Measurements from ENCODE around the gene NMT2. TPM values are rescaled to one million over a fixed set of nuclear protein-coding genes. Genes with fewer than 3 reads are reported as not detected.

The NMT2 gene
- total RNA-seq, 1 donor from 2014 or later, result 13.7 TPM

- Mint-ChIP-seq H3K36me3 (ENCODE audit: low read depth) (peaks cover 19% of the 10 kb centered on the region), H3K27me3 (ENCODE audit: low read depth) (no peaks in the 10 kb centered on the region), H3K4me1 (ENCODE audit: low read depth) (peaks cover 19% of the 10 kb centered on the region), H3K4me3 (ENCODE audit: unreplicated experiment) (no peak overlapping the region), H3K27ac (ENCODE audit: unreplicated experiment) (no peak overlapping the region), H3K9me3 (ENCODE audit: low read depth) (no peaks in the 10 kb centered on the region)
- DNase-seq (ENCODE audit: low spot score), result no peak
- TF ChIP-seq CTCF (IDR thresholded peaks at IDR 0.05), result no peak
Observed at GRCh38 chr10:15124190-15124589, 44.3 kb downstream of the NMT2 start.

GRCh38 chr10:15123749-15124184, 44.7 kb downstream of the NMT2 start:
- Mint-ChIP-seq H3K27me3 (ENCODE audit: low read depth) (no peaks in the 10 kb centered on the region), H3K4me3 (ENCODE audit: unreplicated experiment) (no peak overlapping the region), H3K36me3 (ENCODE audit: low read depth) (peaks cover 23% of the 10 kb centered on the region), H3K27ac (ENCODE audit: unreplicated experiment) (no peak overlapping the region), H3K9me3 (ENCODE audit: low read depth) (no peaks in the 10 kb centered on the region), H3K4me1 (ENCODE audit: low read depth) (peaks cover 19% of the 10 kb centered on the region)
- TF ChIP-seq CTCF (IDR thresholded peaks at IDR 0.05), result no peak
- no peak for DNase-seq (ENCODE audit: low spot score)

- DNase-seq (ENCODE audit: low spot score), result no peak
- Mint-ChIP-seq H3K27ac (ENCODE audit: unreplicated experiment) (no peak overlapping the region), H3K9me3 (ENCODE audit: low read depth) (no peaks in the 10 kb centered on the region), H3K4me3 (ENCODE audit: unreplicated experiment) (no peak overlapping the region), H3K27me3 (ENCODE audit: low read depth) (no peaks in the 10 kb centered on the region), H3K4me1 (ENCODE audit: low read depth) (peaks cover 19% of the 10 kb centered on the region), H3K36me3 (ENCODE audit: low read depth) (peaks cover 22% of the 10 kb centered on the region)
- TF ChIP-seq CTCF (IDR thresholded peaks at IDR 0.05), result no peak
Observed at GRCh38 chr10:15122477-15123030, 45.9 kb downstream of the NMT2 start.

- TF ChIP-seq CTCF (IDR thresholded peaks at IDR 0.05), result no peak
- H3K9me3 Mint-ChIP-seq (ENCODE audit: low read depth), result no peaks in the 10 kb centered on the region
- no peak for DNase-seq (ENCODE audit: low spot score)
- no peak overlapping the region for H3K4me3 Mint-ChIP-seq (ENCODE audit: unreplicated experiment)
- H3K27ac Mint-ChIP-seq (ENCODE audit: unreplicated experiment), result no peak overlapping the region
- peaks cover 19% of the 10 kb centered on the region for H3K4me1 Mint-ChIP-seq (ENCODE audit: low read depth)
- H3K27me3 Mint-ChIP-seq (ENCODE audit: low read depth), result no peaks in the 10 kb centered on the region
- H3K36me3 Mint-ChIP-seq (ENCODE audit: low read depth), result peaks cover 22% of the 10 kb centered on the region
Observed at GRCh38 chr10:15121707-15122106, 46.8 kb downstream of the NMT2 start.

GRCh38 chr10:15120523-15120922, 48.0 kb downstream of the NMT2 start:
- no peak overlapping the region for H3K4me3 Mint-ChIP-seq (ENCODE audit: unreplicated experiment)
- no peak for TF ChIP-seq CTCF (IDR thresholded peaks at IDR 0.05)
- no peaks in the 10 kb centered on the region for H3K27me3 Mint-ChIP-seq (ENCODE audit: low read depth)
- peaks cover 17% of the 10 kb centered on the region for H3K36me3 Mint-ChIP-seq (ENCODE audit: low read depth)
- H3K4me1 Mint-ChIP-seq (ENCODE audit: low read depth), result peaks cover 19% of the 10 kb centered on the region
- DNase-seq (ENCODE audit: low spot score), result no peak
- no peak overlapping the region for H3K27ac Mint-ChIP-seq (ENCODE audit: unreplicated experiment)
- no peaks in the 10 kb centered on the region for H3K9me3 Mint-ChIP-seq (ENCODE audit: low read depth)

Measured in chondrocyte (in vitro differentiated cells).